Choroid plexus epithelial cell (primary cell): ENCODE measurements around the gene PVALEF.

Source experiments
- DNase-seq: peaks from one replicate; pipeline ENCODE4 v3.0.0-alpha.2; 2010; ENCODE audit warnings: low read depth
- H3K4me3 ChIP-seq: 2 replicates; pipeline ENCODE4 v1.5.1; 2011; ENCODE audit warnings: low read depth, mild to moderate bottlenecking, control low read depth, low read length, moderate library complexity
- CTCF ChIP-seq: conservative IDR thresholded peaks from 2 replicates; pipeline ENCODE4 v1.5.1; 2011; ENCODE audit warnings: low read depth, mild to moderate bottlenecking, control low read depth, inconsistent platforms, low read length, moderate library complexity

Gene PVALEF

GRCh38 chr17:81158688-81159590, 6.4 kb upstream of the PVALEF start:
- no peak overlapping the region for H3K4me3 ChIP-seq
- DNase-seq: no peak
- no peak for TF ChIP-seq CTCF

DNA sequence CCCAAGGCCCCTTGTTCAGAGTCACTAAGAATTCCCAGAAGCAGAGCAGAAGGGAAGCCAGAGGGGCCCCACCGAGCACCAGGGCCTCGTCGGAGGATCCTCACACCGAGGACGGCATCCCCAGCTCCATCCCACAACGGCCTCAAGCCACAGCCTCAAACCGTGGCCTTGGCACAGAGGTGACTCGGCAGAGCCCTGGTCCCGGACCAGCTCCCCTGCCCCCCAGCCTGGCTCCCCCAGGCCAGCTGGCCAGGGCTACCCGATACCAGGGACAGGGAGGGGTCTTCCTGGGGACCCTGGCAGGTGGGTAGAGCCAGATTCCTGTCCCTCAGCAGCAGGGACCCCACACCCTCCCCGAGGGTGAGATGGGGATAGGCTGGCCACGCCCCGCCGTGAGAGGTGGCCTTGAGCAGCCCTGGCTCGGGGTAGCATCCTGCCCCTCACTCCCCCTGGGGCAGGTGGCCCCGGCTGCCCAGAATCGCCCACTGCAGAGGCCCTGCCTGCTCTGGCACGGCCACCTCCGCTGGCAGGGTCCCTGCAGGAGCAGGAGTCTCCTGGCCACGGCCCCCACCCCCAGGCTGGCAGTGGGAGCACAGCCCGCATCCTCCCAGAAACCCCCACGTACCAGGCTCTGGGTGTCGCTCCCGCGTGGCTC, 5.6 kb upstream of the PVALEF start:
- H3K4me3 ChIP-seq: no peak overlapping the region
- DNase-seq: no peak
- TF ChIP-seq CTCF: no peak

DNA sequence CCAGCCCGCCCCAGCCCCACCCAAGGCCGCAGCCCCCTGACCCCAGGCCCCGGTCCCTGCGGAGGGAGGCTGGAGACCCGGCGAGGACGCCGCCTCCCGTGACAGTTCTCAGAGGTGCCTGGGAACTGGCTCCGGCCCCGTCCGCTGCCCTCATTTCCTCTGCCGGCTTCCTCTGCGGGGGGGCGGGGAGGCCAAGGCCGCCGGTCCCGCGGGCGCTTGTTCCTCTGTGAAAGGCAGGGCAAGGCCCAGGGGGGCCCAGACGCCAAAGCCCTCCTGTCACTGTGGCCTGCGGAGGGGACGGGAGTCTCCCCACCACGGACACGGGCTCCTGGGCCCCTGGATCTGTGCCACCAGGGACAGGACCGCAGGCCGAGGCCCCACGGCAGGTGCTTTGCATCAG, 5.0 kb upstream of the PVALEF start:
- no peak for TF ChIP-seq CTCF
- no peak for DNase-seq
- H3K4me3 ChIP-seq: no peak overlapping the region

GRCh38 chr17:81160747-81161453, 4.4 kb upstream of the PVALEF start:
- no peak overlapping the region for H3K4me3 ChIP-seq
- no peak for DNase-seq
- no peak for TF ChIP-seq CTCF

DNA sequence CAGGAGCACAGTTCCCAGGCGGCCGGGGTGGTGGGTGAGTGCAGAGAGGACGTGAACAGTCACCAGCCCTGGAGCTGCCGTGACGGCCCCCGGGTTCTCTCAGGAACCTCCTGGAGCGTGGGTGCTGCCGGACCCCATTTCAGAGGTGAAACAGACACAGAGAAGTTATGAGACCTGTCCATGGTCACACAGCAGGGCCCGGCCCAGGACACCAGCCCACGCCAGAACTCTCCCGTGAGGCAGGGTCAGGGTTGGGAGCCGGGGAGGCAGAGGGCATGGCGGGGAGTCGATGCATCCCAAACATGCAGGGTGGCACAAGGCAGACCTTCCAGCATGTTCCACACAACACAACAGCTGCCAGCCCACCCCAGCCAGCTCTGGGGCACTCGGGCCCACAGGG, 3.8 kb upstream of the PVALEF start:
- H3K4me3 ChIP-seq: no peak overlapping the region
- no peak for TF ChIP-seq CTCF
- no peak for DNase-seq

DNA sequence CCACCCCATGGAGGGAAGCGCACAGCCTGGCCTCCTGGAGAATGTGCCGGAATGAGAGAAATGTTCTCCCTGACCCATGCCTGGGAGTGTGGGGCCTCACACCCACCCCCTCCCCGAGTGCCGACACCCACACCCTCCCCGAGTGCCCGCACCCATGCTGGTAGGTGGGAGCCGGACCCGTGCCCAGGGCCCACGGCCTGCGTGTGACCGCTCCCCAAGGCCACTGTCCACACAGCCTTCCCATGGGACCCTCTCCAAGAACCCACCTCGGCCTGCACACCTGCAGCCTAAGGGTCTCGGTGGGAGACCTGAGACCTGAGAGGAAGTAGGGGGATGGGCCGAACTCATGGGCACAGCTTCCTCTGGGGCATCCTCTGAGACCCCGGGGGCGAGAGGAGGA, 3.3 kb upstream of the PVALEF start:
- TF ChIP-seq CTCF: no peak
- H3K4me3 ChIP-seq: no peak overlapping the region
- DNase-seq: no peak
